GM12874 (cell line): Measurements from ENCODE around the gene FAM131C.

Experiments
- CTCF ChIP-seq: IDR thresholded peaks from 2 replicates; pipeline ENCODE4 v1.5.1; 2011; ENCODE audit warnings: low read depth, mild to moderate bottlenecking, control low read depth, low read length, moderate library complexity; ENCODE audit not compliant: insufficient read depth

The FAM131C gene

GRCh38 chr1:16021681-16022080, 51.8 kb downstream of the FAM131C start, which contains the start of gene CLCNKA:
Gene CLCNKA, plus strand, starts transcription at chr1:16022036. Its CDS starts 584 bp downstream, at chr1:16022620.
- TF ChIP-seq CTCF, result no peak

DNA sequence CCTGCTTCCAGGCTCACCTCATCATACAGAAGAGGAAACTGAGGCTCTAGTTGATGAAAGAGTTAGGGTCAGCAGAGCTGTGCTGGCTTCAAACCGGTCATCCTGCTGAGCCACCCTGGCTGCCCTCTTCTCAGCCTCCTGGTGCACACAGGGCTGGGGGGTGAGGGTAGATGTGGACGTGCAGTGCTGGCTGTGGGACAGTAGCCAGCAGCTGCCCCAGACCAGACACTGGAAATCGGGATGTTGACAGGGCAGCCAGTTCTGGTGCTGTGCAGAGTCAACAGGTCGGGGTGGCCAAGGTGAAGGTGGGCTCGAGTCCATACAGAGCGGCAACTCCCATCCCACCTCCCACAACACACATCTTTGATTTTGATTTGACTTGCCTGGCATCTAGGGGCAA, 53.1 kb downstream of the FAM131C start:
- no peak for TF ChIP-seq CTCF

DNA sequence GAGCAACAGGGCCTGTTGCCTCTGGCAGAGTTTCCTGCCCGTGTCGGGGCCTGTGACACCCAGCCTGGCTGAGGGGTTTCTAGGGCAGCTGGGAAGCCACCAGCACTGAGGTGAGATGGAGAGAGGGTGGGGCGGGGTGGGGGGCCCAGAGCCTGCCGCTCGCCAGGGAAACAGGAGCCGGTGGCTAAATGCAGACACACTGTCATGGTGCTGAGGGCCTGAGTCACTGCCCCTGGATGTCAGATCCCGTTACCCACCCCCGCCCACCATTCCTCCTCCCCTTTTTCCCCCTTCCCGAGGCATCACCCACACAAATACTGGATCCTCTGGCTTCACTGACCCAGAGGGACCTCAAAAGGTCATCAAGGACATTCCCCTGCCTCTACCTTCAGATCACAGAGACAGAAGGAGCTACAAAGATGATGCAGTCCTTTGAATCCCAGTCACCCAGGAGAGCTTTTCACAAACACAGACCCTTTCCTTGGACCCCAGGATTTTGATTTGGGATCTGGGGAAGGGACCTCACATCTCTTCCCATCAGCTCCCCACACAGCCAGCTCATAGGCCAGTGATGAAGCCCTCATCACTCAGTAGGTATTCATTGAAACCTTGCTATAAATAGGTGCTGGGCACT, 53.7 kb downstream of the FAM131C start:
- no peak for TF ChIP-seq CTCF

GRCh38 chr1:16018749-16019643, 54.5 kb downstream of the FAM131C start:
- no peak for TF ChIP-seq CTCF

GRCh38 chr1:16018308-16018707, 55.1 kb downstream of the FAM131C start:
- TF ChIP-seq CTCF, result no peak

GRCh38 chr1:16017461-16018303, 55.8 kb downstream of the FAM131C start, which contains the start of gene HSPB7:
Gene HSPB7, minus strand, starts transcription at chr1:16018043. Its CDS starts 80 bp downstream, at chr1:16017963.
- TF ChIP-seq CTCF, result no peak

DNA sequence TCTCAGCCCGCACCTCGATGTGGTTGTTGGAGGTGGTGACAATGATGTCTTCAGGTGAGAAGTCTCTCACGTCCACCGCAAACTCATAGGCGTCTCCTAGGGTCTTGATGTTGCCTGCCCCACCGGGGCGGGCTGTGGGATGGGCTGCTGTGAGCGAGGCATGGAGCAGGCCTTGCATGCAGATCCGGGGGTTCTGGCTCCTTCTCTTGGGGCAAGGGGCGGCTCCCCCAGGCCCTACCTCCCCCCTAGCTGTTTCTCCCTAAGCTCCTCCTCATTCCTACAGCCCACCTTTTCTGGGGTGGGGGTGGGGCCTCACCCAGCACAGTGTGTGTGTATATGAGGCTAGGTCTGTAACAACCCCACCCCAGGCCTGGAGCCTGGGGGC, 56.4 kb downstream of the FAM131C start:
- TF ChIP-seq CTCF, result no peak
